Measurements from ENCODE around the gene DISP1.
A peak's percentile ranks its signal among the peaks of the same experiment; 100 is the strongest.

DISP1 gene

GRCh38 chr1:222814536-222815439, at the start of gene DISP1 (continued):
- TF ChIP-seq, protein P1, sequence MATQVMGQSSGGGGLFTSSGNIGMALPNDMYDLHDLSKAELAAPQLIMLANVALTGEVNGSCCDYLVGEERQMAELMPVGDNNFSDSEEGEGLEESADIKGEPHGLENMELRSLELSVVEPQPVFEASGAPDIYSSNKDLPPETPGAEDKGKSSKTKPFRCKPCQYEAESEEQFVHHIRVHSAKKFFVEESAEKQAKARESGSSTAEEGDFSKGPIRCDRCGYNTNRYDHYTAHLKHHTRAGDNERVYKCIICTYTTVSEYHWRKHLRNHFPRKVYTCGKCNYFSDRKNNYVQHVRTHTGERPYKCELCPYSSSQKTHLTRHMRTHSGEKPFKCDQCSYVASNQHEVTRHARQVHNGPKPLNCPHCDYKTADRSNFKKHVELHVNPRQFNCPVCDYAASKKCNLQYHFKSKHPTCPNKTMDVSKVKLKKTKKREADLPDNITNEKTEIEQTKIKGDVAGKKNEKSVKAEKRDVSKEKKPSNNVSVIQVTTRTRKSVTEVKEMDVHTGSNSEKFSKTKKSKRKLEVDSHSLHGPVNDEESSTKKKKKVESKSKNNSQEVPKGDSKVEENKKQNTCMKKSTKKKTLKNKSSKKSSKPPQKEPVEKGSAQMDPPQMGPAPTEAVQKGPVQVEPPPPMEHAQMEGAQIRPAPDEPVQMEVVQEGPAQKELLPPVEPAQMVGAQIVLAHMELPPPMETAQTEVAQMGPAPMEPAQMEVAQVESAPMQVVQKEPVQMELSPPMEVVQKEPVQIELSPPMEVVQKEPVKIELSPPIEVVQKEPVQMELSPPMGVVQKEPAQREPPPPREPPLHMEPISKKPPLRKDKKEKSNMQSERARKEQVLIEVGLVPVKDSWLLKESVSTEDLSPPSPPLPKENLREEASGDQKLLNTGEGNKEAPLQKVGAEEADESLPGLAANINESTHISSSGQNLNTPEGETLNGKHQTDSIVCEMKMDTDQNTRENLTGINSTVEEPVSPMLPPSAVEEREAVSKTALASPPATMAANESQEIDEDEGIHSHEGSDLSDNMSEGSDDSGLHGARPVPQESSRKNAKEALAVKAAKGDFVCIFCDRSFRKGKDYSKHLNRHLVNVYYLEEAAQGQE (tag by site-specific recombination; IDR thresholded peaks at IDR 0.05), result no peak
- TF ChIP-seq, protein P2, sequence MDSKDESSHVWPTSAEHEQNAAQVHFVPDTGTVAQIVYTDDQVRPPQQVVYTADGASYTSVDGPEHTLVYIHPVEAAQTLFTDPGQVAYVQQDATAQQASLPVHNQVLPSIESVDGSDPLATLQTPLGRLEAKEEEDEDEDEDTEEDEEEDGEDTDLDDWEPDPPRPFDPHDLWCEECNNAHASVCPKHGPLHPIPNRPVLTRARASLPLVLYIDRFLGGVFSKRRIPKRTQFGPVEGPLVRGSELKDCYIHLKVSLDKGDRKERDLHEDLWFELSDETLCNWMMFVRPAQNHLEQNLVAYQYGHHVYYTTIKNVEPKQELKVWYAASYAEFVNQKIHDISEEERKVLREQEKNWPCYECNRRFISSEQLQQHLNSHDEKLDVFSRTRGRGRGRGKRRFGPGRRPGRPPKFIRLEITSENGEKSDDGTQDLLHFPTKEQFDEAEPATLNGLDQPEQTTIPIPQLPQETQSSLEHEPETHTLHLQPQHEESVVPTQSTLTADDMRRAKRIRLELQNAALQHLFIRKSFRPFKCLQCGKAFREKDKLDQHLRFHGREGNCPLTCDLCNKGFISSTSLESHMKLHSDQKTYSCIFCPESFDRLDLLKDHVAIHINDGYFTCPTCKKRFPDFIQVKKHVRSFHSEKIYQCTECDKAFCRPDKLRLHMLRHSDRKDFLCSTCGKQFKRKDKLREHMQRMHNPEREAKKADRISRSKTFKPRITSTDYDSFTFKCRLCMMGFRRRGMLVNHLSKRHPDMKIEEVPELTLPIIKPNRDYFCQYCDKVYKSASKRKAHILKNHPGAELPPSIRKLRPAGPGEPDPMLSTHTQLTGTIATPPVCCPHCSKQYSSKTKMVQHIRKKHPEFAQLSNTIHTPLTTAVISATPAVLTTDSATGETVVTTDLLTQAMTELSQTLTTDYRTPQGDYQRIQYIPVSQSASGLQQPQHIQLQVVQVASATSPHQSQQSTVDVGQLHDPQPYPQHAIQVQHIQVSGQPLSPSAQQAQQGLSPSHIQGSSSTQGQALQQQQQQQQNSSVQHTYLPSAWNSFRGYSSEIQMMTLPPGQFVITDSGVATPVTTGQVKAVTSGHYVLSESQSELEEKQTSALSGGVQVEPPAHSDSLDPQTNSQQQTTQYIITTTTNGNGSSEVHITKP (tag by site-specific recombination; IDR thresholded peaks at IDR 0.05), result no peak
- TF ChIP-seq ZNF747 (tag by site-specific recombination; IDR thresholded peaks at IDR 0.05), result no peak
- TF ChIP-seq, protein P3, sequence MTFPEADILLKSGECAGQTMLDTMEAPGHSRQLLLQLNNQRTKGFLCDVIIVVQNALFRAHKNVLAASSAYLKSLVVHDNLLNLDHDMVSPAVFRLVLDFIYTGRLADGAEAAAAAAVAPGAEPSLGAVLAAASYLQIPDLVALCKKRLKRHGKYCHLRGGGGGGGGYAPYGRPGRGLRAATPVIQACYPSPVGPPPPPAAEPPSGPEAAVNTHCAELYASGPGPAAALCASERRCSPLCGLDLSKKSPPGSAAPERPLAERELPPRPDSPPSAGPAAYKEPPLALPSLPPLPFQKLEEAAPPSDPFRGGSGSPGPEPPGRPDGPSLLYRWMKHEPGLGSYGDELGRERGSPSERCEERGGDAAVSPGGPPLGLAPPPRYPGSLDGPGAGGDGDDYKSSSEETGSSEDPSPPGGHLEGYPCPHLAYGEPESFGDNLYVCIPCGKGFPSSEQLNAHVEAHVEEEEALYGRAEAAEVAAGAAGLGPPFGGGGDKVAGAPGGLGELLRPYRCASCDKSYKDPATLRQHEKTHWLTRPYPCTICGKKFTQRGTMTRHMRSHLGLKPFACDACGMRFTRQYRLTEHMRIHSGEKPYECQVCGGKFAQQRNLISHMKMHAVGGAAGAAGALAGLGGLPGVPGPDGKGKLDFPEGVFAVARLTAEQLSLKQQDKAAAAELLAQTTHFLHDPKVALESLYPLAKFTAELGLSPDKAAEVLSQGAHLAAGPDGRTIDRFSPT (tag by site-specific recombination; IDR thresholded peaks at IDR 0.05), result peak; percentile 32; the same call in 1 of the 2 replicates
- TF ChIP-seq, protein P4, sequence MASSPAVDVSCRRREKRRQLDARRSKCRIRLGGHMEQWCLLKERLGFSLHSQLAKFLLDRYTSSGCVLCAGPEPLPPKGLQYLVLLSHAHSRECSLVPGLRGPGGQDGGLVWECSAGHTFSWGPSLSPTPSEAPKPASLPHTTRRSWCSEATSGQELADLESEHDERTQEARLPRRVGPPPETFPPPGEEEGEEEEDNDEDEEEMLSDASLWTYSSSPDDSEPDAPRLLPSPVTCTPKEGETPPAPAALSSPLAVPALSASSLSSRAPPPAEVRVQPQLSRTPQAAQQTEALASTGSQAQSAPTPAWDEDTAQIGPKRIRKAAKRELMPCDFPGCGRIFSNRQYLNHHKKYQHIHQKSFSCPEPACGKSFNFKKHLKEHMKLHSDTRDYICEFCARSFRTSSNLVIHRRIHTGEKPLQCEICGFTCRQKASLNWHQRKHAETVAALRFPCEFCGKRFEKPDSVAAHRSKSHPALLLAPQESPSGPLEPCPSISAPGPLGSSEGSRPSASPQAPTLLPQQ (tag by site-specific recombination; IDR thresholded peaks at IDR 0.05), result peak; percentile 79; the same call in 1 of the 2 replicates
- TF ChIP-seq WT1 (tag by site-specific recombination; IDR thresholded peaks at IDR 0.05), result peak; percentile 58
- no peak for TF ChIP-seq ZNF174 (tag by site-specific recombination; IDR thresholded peaks at IDR 0.05)
- TF ChIP-seq, protein P5, sequence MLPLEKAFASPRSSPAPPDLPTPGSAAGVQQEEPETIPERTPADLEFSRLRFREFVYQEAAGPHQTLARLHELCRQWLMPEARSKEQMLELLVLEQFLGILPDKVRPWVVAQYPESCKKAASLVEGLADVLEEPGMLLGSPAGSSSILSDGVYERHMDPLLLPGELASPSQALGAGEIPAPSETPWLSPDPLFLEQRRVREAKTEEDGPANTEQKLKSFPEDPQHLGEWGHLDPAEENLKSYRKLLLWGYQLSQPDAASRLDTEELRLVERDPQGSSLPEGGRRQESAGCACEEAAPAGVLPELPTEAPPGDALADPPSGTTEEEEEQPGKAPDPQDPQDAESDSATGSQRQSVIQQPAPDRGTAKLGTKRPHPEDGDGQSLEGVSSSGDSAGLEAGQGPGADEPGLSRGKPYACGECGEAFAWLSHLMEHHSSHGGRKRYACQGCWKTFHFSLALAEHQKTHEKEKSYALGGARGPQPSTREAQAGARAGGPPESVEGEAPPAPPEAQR (tag by site-specific recombination; IDR thresholded peaks at IDR 0.05), result no peak
- TF ChIP-seq ZNF394 (tag by site-specific recombination; IDR thresholded peaks at IDR 0.05; ENCODE audit: borderline replicate concordance), result peak; percentile 47; the same call in 1 of the 2 replicates
- 0 out of 2 replicates have a peak, but pooled peaks have one; percentile 16 for TF ChIP-seq ZSCAN4 (tag by site-specific recombination; IDR thresholded peaks at IDR 0.05)
- TF ChIP-seq GLI2 (tag by site-specific recombination; IDR thresholded peaks at IDR 0.05; ENCODE audit: borderline replicate concordance, low read depth), result no peak
- TF ChIP-seq, protein P6, sequence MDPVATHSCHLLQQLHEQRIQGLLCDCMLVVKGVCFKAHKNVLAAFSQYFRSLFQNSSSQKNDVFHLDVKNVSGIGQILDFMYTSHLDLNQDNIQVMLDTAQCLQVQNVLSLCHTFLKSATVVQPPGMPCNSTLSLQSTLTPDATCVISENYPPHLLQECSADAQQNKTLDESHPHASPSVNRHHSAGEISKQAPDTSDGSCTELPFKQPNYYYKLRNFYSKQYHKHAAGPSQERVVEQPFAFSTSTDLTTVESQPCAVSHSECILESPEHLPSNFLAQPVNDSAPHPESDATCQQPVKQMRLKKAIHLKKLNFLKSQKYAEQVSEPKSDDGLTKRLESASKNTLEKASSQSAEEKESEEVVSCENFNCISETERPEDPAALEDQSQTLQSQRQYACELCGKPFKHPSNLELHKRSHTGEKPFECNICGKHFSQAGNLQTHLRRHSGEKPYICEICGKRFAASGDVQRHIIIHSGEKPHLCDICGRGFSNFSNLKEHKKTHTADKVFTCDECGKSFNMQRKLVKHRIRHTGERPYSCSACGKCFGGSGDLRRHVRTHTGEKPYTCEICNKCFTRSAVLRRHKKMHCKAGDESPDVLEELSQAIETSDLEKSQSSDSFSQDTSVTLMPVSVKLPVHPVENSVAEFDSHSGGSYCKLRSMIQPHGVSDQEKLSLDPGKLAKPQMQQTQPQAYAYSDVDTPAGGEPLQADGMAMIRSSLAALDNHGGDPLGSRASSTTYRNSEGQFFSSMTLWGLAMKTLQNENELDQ (tag by site-specific recombination; IDR thresholded peaks at IDR 0.05; ENCODE audit: low read depth), result no peak
- TF ChIP-seq ZNF202 (tag by site-specific recombination; IDR thresholded peaks at IDR 0.05; ENCODE audit: borderline replicate concordance), result no peak
- TF ChIP-seq ZNF335 (tag by site-specific recombination; conservative IDR thresholded peaks at IDR 0.05), result peak; percentile 97
- no peak for TF ChIP-seq ZNF560 (tag by site-specific recombination; IDR thresholded peaks at IDR 0.05; ENCODE audit: borderline replicate concordance)
- TF ChIP-seq ZNF391 (tag by site-specific recombination; IDR thresholded peaks at IDR 0.05; ENCODE audit: borderline replicate concordance, low read depth), result peak; percentile 87; the same call in 1 of the 2 replicates
- TF ChIP-seq ZIC2 (tag by site-specific recombination; IDR thresholded peaks at IDR 0.05), result no peak
- TF ChIP-seq, protein P7, sequence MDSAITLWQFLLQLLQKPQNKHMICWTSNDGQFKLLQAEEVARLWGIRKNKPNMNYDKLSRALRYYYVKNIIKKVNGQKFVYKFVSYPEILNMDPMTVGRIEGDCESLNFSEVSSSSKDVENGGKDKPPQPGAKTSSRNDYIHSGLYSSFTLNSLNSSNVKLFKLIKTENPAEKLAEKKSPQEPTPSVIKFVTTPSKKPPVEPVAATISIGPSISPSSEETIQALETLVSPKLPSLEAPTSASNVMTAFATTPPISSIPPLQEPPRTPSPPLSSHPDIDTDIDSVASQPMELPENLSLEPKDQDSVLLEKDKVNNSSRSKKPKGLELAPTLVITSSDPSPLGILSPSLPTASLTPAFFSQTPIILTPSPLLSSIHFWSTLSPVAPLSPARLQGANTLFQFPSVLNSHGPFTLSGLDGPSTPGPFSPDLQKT (IDR thresholded peaks at IDR 0.05; ENCODE audit: borderline replicate concordance, low read depth, low read length), result no peak; the same call in 1 of the 2 replicates
- TF ChIP-seq KLF9 (tag by site-specific recombination; IDR thresholded peaks at IDR 0.05; ENCODE audit: low read depth), result peak; percentile 87

Measured in HEK293 (cell line).